ENCODE measurements around the gene MYL5.

DNA sequence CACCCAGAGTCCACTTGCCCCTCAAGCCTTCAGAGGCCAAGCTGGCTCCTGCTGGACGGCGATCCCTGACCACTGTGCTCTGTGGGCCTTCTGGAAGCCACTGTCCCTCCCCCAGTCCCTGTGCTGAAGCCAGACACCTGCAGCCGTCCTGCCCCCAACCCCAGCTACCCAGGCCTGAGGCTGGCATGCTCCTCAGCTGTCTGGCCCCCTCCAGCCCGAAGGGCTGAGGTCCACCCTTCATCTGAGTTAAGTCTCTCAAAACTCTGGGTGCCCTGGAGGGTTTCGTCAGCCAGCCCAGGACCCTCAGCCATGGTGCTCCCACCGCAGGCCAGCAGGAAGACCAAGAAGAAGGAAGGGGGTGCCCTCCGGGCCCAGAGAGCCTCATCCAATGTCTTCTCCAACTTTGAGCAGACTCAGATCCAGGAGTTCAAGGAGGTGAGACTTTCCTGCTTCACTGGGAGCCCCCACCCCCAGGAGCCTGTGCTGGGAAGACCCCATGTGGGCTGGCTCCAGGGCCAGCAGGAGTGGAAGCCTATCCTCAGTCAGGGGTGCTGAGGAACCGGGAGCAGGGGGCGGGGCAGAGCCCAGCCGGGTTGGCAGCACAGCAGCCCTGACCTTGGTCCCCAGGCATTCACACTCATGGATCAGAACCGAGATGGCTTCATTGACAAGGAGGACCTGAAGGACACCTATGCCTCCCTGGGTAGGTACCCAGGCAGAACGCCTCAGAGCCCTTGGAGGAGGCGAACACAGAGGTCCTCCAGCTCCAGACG is 4.2 kb downstream of the MYL5 start:
- TF ChIP-seq, protein P1, sequence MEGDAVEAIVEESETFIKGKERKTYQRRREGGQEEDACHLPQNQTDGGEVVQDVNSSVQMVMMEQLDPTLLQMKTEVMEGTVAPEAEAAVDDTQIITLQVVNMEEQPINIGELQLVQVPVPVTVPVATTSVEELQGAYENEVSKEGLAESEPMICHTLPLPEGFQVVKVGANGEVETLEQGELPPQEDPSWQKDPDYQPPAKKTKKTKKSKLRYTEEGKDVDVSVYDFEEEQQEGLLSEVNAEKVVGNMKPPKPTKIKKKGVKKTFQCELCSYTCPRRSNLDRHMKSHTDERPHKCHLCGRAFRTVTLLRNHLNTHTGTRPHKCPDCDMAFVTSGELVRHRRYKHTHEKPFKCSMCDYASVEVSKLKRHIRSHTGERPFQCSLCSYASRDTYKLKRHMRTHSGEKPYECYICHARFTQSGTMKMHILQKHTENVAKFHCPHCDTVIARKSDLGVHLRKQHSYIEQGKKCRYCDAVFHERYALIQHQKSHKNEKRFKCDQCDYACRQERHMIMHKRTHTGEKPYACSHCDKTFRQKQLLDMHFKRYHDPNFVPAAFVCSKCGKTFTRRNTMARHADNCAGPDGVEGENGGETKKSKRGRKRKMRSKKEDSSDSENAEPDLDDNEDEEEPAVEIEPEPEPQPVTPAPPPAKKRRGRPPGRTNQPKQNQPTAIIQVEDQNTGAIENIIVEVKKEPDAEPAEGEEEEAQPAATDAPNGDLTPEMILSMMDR (conservative IDR thresholded peaks at IDR 0.05; ENCODE audit: low read depth, low read length), result no peak
- TF ChIP-seq CEBPB (IDR thresholded peaks at IDR 0.05; ENCODE audit: low read depth, low read length) (no peak), RCOR1 (IDR thresholded peaks at IDR 0.05; ENCODE audit: insufficient replicate concordance, low read length) (no peak), POLR2A (IDR thresholded peaks at IDR 0.05; ENCODE audit: low read depth, low read length) (no peak; the same call in 1 of the 2 replicates), RFX5 (IDR thresholded peaks at IDR 0.05; ENCODE audit: low read depth, low read length) (no peak), BHLHE40 (IDR thresholded peaks at IDR 0.05; ENCODE audit: low read depth, low read length) (no peak), SMC3 (IDR thresholded peaks at IDR 0.05; ENCODE audit: low read depth, low read length) (no peak), FOS (IDR thresholded peaks at IDR 0.05; ENCODE audit: low read depth, low read length) (no peak), MAZ (IDR thresholded peaks at IDR 0.05; ENCODE audit: borderline replicate concordance, low read depth, low read length) (no peak), MXI1 (IDR thresholded peaks at IDR 0.05; ENCODE audit: borderline replicate concordance, low read depth, low read length) (no peak), MAFK (IDR thresholded peaks at IDR 0.05; ENCODE audit: low read depth, low read length) (no peak), RAD21 (IDR thresholded peaks at IDR 0.05; ENCODE audit: low read length) (no peak)
- TF ChIP-seq, protein P2, sequence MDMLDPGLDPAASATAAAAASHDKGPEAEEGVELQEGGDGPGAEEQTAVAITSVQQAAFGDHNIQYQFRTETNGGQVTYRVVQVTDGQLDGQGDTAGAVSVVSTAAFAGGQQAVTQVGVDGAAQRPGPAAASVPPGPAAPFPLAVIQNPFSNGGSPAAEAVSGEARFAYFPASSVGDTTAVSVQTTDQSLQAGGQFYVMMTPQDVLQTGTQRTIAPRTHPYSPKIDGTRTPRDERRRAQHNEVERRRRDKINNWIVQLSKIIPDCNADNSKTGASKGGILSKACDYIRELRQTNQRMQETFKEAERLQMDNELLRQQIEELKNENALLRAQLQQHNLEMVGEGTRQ (IDR thresholded peaks at IDR 0.05; ENCODE audit: low read depth, low read length), result no peak
- TF ChIP-seq, protein P3, sequence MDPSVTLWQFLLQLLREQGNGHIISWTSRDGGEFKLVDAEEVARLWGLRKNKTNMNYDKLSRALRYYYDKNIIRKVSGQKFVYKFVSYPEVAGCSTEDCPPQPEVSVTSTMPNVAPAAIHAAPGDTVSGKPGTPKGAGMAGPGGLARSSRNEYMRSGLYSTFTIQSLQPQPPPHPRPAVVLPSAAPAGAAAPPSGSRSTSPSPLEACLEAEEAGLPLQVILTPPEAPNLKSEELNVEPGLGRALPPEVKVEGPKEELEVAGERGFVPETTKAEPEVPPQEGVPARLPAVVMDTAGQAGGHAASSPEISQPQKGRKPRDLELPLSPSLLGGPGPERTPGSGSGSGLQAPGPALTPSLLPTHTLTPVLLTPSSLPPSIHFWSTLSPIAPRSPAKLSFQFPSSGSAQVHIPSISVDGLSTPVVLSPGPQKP (IDR thresholded peaks at IDR 0.05; ENCODE audit: borderline replicate concordance, low read depth, low read length), result no peak

All from IMR-90 (cell line).